Measurements from ENCODE around the gene DPP6. TPM values are rescaled to one million over a fixed set of nuclear protein-coding genes. Genes with fewer than 3 reads are reported as not detected.

DPP6 gene
- total and polyA plus RNA-seq, 8 donors, result 1.0 to 11.2 (median 2.6) TPM

GRCh38 chr7:154575497-154575896 lies 523.3 kb downstream of the DPP6 start:
- TF ChIP-seq, protein P1, sequence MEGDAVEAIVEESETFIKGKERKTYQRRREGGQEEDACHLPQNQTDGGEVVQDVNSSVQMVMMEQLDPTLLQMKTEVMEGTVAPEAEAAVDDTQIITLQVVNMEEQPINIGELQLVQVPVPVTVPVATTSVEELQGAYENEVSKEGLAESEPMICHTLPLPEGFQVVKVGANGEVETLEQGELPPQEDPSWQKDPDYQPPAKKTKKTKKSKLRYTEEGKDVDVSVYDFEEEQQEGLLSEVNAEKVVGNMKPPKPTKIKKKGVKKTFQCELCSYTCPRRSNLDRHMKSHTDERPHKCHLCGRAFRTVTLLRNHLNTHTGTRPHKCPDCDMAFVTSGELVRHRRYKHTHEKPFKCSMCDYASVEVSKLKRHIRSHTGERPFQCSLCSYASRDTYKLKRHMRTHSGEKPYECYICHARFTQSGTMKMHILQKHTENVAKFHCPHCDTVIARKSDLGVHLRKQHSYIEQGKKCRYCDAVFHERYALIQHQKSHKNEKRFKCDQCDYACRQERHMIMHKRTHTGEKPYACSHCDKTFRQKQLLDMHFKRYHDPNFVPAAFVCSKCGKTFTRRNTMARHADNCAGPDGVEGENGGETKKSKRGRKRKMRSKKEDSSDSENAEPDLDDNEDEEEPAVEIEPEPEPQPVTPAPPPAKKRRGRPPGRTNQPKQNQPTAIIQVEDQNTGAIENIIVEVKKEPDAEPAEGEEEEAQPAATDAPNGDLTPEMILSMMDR (IDR thresholded peaks at IDR 0.05), result no peak
- Histone ChIP-seq H3K9me3 (no peaks in the 10 kb centered on the region), H3K27me3 (no peaks in the 10 kb centered on the region), H3K4me1 (no peaks in the 10 kb centered on the region), H3K4me3 (no peak overlapping the region), H3K36me3 (no peaks in the 10 kb centered on the region), H3K27ac (no peak overlapping the region)
- ATAC-seq (no peak), FAIRE-seq (no peak), DNase-seq (no peak)
- intact Hi-C loops (cut with DNase I), result no loop called here
- 89 to 98% methylated on average over 3 of the region's 3 CpGs for WGBS, 2 donors

DNA sequence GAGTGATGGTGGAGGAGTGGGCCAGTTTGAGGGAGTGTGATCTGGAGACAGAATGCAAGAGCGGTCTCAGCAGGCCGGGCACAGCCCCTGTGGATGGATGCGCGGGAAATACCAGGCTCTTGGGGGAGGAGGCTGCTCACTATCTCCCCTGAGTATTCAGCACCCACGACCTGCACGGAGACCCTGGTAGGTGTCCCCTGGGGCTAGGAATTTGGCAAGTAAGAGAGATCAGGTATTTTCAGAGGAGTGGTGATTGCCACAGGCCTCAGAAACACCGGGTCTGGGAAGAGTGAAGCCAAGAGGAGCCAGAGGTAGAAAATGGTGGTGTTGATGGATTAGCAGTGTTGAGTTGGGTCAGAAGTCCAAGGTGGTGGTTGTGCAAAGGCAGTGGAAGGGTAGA lies 524.4 kb downstream of the DPP6 start:
- ATAC-seq, result no peak
- DNase-seq, result no peak
- Histone ChIP-seq H3K27ac (no peak overlapping the region), H3K9me3 (no peaks in the 10 kb centered on the region), H3K4me1 (no peaks in the 10 kb centered on the region), H3K27me3 (no peaks in the 10 kb centered on the region), H3K4me3 (no peak overlapping the region), H3K36me3 (no peaks in the 10 kb centered on the region)
- TF ChIP-seq, protein P1 (IDR thresholded peaks at IDR 0.05), result no peak
- 89 to 90% methylated on average over 7 of the region's 7 CpGs for WGBS, 2 donors
- intact Hi-C loops (cut with DNase I), result no loop called here
- FAIRE-seq, result no peak

- no peak for FAIRE-seq
- TF ChIP-seq, protein P1 (IDR thresholded peaks at IDR 0.05), result no peak
These were observed 525.1 kb downstream of the DPP6 start for GRCh38 chr7:154577141-154577873.

GRCh38 chr7:154578336-154578735 lies 526.1 kb downstream of the DPP6 start:
- 72 to 77% methylated on average over 6 of the region's 6 CpGs for WGBS, 2 donors
- Histone ChIP-seq H3K4me1 (no peaks in the 10 kb centered on the region), H3K9me3 (no peaks in the 10 kb centered on the region), H3K27me3 (no peaks in the 10 kb centered on the region), H3K36me3 (no peaks in the 10 kb centered on the region), H3K27ac (no peak overlapping the region), H3K4me3 (no peak overlapping the region)
- no peak for DNase-seq
- TF ChIP-seq, protein P1 (IDR thresholded peaks at IDR 0.05), result no peak
- intact Hi-C loops (cut with DNase I), result no loop called here
- no peak for ATAC-seq
- no peak for FAIRE-seq

More at GRCh38 chr7:154577141-154577873, 525.1 kb downstream of the DPP6 start:
- H3K36me3 ChIP-seq, result no peaks in the 10 kb centered on the region
- ATAC-seq (no peak), DNase-seq (no peak)
- intact Hi-C loops (cut with DNase I), result no loop called here
- no peak overlapping the region for H3K4me3 ChIP-seq
- H3K9me3 ChIP-seq, result no peaks in the 10 kb centered on the region
- no peak overlapping the region for H3K27ac ChIP-seq
- H3K27me3 ChIP-seq, result no peaks in the 10 kb centered on the region
- no peaks in the 10 kb centered on the region for H3K4me1 ChIP-seq
- WGBS, 2 donors, result 61 to 66% methylated on average over 10 of the region's 10 CpGs

- DNase-seq (no peak), FAIRE-seq (no peak), ATAC-seq (no peak)
- Histone ChIP-seq H3K4me3 (no peak overlapping the region), H3K27ac (no peak overlapping the region), H3K4me1 (no peaks in the 10 kb centered on the region), H3K27me3 (no peaks in the 10 kb centered on the region), H3K36me3 (no peaks in the 10 kb centered on the region), H3K9me3 (no peaks in the 10 kb centered on the region)
- TF ChIP-seq, protein P1 (IDR thresholded peaks at IDR 0.05), result no peak
- intact Hi-C loops (cut with DNase I), result no loop called here
- 69 to 75% methylated on average over 9 of the region's 9 CpGs for WGBS, 2 donors
These were observed 527.5 kb downstream of the DPP6 start for GRCh38 chr7:154579711-154580110.
